Nephron progenitor cell (in vitro differentiated cells): ENCODE results near the gene GPC5.

ENCODE experiments used
- DNase-seq: peaks from one replicate; pipeline ENCODE4 v3.0.0; 2021
- H3K27ac Mint-ChIP-seq: 2 replicates; pipeline ENCODE4 v1.8.0; 2021; ENCODE audit warnings: mild to moderate bottlenecking, moderate library complexity, mixed read lengths
- H3K27me3 Mint-ChIP-seq: 2 replicates; pipeline ENCODE4 v1.8.0; 2021; ENCODE audit warnings: mild to moderate bottlenecking, low read depth, mixed read lengths; ENCODE audit not compliant: poor library complexity
- H3K36me3 Mint-ChIP-seq: 2 replicates; pipeline ENCODE4 v1.8.0; 2021; ENCODE audit warnings: low read depth, mixed read lengths
- H3K4me1 Mint-ChIP-seq: 2 replicates; pipeline ENCODE4 v1.8.0; 2021; ENCODE audit warnings: mixed read lengths
- H3K4me3 Mint-ChIP-seq: 2 replicates; pipeline ENCODE4 v1.8.0; 2021; ENCODE audit warnings: mild to moderate bottlenecking, moderate library complexity, mixed read lengths
- H3K9me3 Mint-ChIP-seq: 2 replicates; pipeline ENCODE4 v1.8.0; 2021; ENCODE audit warnings: mild to moderate bottlenecking, moderate library complexity, mixed read lengths
- CTCF ChIP-seq: fragments of 200-600 bp; sonication (generic); IDR thresholded peaks from 2 replicates; pipeline ENCODE4 v1.5.0; 2021; ENCODE audit warnings: antibody characterized with exemption

GPC5 gene

GRCh38 chr13:92135509-92135908, 737.1 kb downstream of the GPC5 start:
- Mint-ChIP-seq H3K9me3 (no peaks in the 10 kb centered on the region), H3K27ac (no peak overlapping the region), H3K36me3 (no peaks in the 10 kb centered on the region), H3K27me3 (no peaks in the 10 kb centered on the region), H3K4me3 (no peak overlapping the region), H3K4me1 (peaks cover 7% of the 10 kb centered on the region)
- DNase-seq, result no peak
- TF ChIP-seq CTCF, result no peak

GRCh38 chr13:92136449-92137155, 738.2 kb downstream of the GPC5 start:
- no peak for TF ChIP-seq CTCF
- Mint-ChIP-seq H3K4me3 (no peak overlapping the region), H3K4me1 (peaks cover 7% of the 10 kb centered on the region), H3K27me3 (no peaks in the 10 kb centered on the region), H3K9me3 (no peaks in the 10 kb centered on the region), H3K27ac (no peak overlapping the region), H3K36me3 (no peaks in the 10 kb centered on the region)
- no peak for DNase-seq

- H3K9me3 Mint-ChIP-seq, result no peaks in the 10 kb centered on the region
- H3K4me3 Mint-ChIP-seq, result no peak overlapping the region
- H3K27ac Mint-ChIP-seq, result peak overlapping the region; percentile 6
- H3K4me1 Mint-ChIP-seq, result peaks cover 7% of the 10 kb centered on the region
- no peak for TF ChIP-seq CTCF
- no peaks in the 10 kb centered on the region for H3K36me3 Mint-ChIP-seq
- peak; percentile 29 for DNase-seq
- no peaks in the 10 kb centered on the region for H3K27me3 Mint-ChIP-seq
Measured at GRCh38 chr13:92137520-92137919, 739.1 kb downstream of the GPC5 start.

- no peak for DNase-seq
- Mint-ChIP-seq H3K9me3 (no peaks in the 10 kb centered on the region), H3K4me1 (no peaks in the 10 kb centered on the region), H3K36me3 (no peaks in the 10 kb centered on the region), H3K27me3 (no peaks in the 10 kb centered on the region), H3K27ac (no peak overlapping the region), H3K4me3 (no peak overlapping the region)
- no peak for TF ChIP-seq CTCF
Measured at GRCh38 chr13:92143766-92144165, 745.3 kb downstream of the GPC5 start.

- no peak for DNase-seq
- Mint-ChIP-seq H3K27ac (no peak overlapping the region), H3K9me3 (peaks cover 9% of the 10 kb centered on the region)
Measured at GRCh38 chr13:92150606-92151005, 752.2 kb downstream of the GPC5 start.

More at GRCh38 chr13:92150606-92151005, 752.2 kb downstream of the GPC5 start:
- no peaks in the 10 kb centered on the region for H3K36me3 Mint-ChIP-seq
- no peak overlapping the region for H3K4me3 Mint-ChIP-seq
- H3K4me1 Mint-ChIP-seq, result no peaks in the 10 kb centered on the region
- H3K27me3 Mint-ChIP-seq, result no peaks in the 10 kb centered on the region
- TF ChIP-seq CTCF, result no peak
